Neural progenitor cell (in vitro differentiated cells): Measurements from ENCODE around the gene BABAM1.

Experiments used
- EZH2 ChIP-seq: fragments of 200-600 bp; sonication (generic); IDR thresholded peaks from 2 replicates; pipeline ENCODE4 v1.6.1; 2017; ENCODE audit warnings: antibody characterized with exemption, mild to moderate bottlenecking, moderate library complexity
- TF ChIP-seq, protein P1 (sequence below): fragments of 200-600 bp; sonication (generic); IDR thresholded peaks from 2 replicates; pipeline ENCODE4 v1.5.1; 2017; ENCODE audit warnings: antibody characterized with exemption, mild to moderate bottlenecking

DNA sequence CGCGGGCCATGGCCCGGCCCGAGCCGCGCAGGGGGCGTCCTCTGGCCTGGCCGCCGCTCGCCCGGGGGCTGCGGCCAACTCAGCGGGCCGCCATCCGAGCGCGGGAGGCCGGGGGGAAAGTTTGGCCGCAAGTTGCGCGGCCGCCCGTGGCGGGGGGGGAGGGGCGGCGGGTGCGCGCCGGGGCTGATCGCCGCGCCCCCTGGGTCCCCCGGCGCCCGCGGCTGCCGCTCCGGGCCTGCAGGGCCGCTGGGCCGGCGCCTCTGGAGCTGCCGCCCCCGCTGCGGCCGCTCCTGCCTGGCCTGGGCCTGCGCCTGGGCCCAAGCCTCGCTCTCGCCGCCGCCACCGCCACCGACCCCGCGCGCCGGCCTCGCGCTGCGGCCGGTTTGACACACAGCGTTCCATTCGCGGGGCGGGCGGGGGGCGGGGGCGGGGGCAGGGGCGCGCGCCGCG lies 21.7 kb upstream of the BABAM1 start, which contains the start of gene NR2F6:
- no peak for TF ChIP-seq EZH2
- TF ChIP-seq, protein P1, sequence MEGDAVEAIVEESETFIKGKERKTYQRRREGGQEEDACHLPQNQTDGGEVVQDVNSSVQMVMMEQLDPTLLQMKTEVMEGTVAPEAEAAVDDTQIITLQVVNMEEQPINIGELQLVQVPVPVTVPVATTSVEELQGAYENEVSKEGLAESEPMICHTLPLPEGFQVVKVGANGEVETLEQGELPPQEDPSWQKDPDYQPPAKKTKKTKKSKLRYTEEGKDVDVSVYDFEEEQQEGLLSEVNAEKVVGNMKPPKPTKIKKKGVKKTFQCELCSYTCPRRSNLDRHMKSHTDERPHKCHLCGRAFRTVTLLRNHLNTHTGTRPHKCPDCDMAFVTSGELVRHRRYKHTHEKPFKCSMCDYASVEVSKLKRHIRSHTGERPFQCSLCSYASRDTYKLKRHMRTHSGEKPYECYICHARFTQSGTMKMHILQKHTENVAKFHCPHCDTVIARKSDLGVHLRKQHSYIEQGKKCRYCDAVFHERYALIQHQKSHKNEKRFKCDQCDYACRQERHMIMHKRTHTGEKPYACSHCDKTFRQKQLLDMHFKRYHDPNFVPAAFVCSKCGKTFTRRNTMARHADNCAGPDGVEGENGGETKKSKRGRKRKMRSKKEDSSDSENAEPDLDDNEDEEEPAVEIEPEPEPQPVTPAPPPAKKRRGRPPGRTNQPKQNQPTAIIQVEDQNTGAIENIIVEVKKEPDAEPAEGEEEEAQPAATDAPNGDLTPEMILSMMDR, result no peak
